NT2/D1 (cell line): Measurements from ENCODE around the gene KAZN.

Experiments
- SUZ12 ChIP-seq: IDR thresholded peaks from 2 replicates; pipeline ENCODE4 v1.6.1; 2011; ENCODE audit not compliant: insufficient read length, insufficient read depth; ENCODE audit errors: extremely low read depth
- YY1 ChIP-seq: IDR thresholded peaks from 2 replicates; pipeline ENCODE4 v1.6.1; 2011; ENCODE audit not compliant: insufficient read length, insufficient read depth

- TF ChIP-seq YY1 (no peak), SUZ12 (no peak)
Observed at GRCh38 chr1:14808768-14809167, 210.3 kb downstream of the KAZN start.
